Breast epithelium (tissue), 4 donors: Measurements from ENCODE around the gene USP10. TPM values are rescaled to one million over a fixed set of nuclear protein-coding genes. Genes with fewer than 3 reads are reported as not detected.

Experiments used
- DNase-seq, 2 donors: peaks; one replicate each; pipeline ENCODE4 v3.0.0-alpha.2; 2019; ENCODE audit warnings: low spot score in 2 of 2
- H3K27ac ChIP-seq, 2 donors: fragments of 200-600 bp; sonication (generic) in 1 of 2; one replicate each; pipeline ENCODE4 v1.5.1; 2016 to 2019; ENCODE audit warnings: mild to moderate bottlenecking in 1 of 2
- H3K27me3 ChIP-seq, 2 donors: fragments of 200-600 bp; sonication (generic) in 1 of 2; one replicate each; pipeline versions ENCODE4 v1.5.1 to v1.6.0; 2017 to 2019; ENCODE audit warnings: control low read depth in 1 of 2, mild to moderate bottlenecking in 1 of 2
- H3K36me3 ChIP-seq: fragments of 200-600 bp; one replicate; pipeline ENCODE4 v1.5.1; 2019
- H3K4me1 ChIP-seq, 2 donors: fragments of 200-600 bp; sonication (generic); one replicate each; pipeline ENCODE4 v1.5.1; 2016 to 2019; ENCODE audit warnings: control low read depth in 1 of 2
- H3K4me3 ChIP-seq, 3 donors: fragments of 200-600 bp; sonication (generic); 1 replicate in 2 of 3; 2 replicates in 1 of 3; pipeline ENCODE4 v1.5.1; 2016 to 2019; ENCODE audit warnings: mild to moderate bottlenecking in 3 of 3, moderate library complexity in 2 of 3
- H3K9me3 ChIP-seq, 2 donors: fragments of 200-600 bp; sonication (generic) in 1 of 2; one replicate each; pipeline ENCODE4 v1.5.1; 2016 to 2019; ENCODE audit warnings: control low read depth in 1 of 2
- CTCF ChIP-seq, 3 donors: fragments of 450-650 bp; IDR thresholded peaks; one replicate each; pipeline ENCODE4 v1.5.1; 2016 to 2017; ENCODE audit warnings: antibody characterized with exemption in 3 of 3, mild to moderate bottlenecking in 3 of 3, moderate library complexity in 3 of 3
- POLR2A ChIP-seq: fragments of 450-650 bp; IDR thresholded peaks from one replicate; pipeline ENCODE4 v1.6.1; 2016; ENCODE audit warnings: antibody characterized with exemption, mild to moderate bottlenecking, moderate library complexity
- POLR2AphosphoS5 ChIP-seq, 3 donors: sonication (generic); formaldehyde crosslinking; IDR thresholded peaks; one replicate each; pipeline ENCODE4 v1.6.1; 2017; ENCODE audit warnings: antibody characterized with exemption in 3 of 3
- intact Hi-C: fragments of 100-400 bp; cut with DNase I; formaldehyde crosslinking; loops from one replicate; pipeline ENCODE4 v1.15.1; 2023; ENCODE audit warnings: low total_unique reads
- total RNA-seq, 3 donors: library from RNA; depleted of rRNA; stranded (reverse); fragments of >200 nt; gene quantifications; one replicate each; pipeline ENCODE4 v1.1.0, GENCODE V29; 2016

The USP10 gene
- total RNA-seq, 3 donors from 2014 or later, result 30.4 to 70.8 (median 51.5) TPM

GRCh38 chr16:84699147-84699711, 571 bp upstream of the USP10 start:
- intact Hi-C loops, result no loop called here
- H3K9me3 ChIP-seq, result no peaks in the 10 kb centered on the region
- H3K36me3 ChIP-seq, result no peaks in the 10 kb centered on the region
- no peak for TF ChIP-seq CTCF (IDR thresholded peaks at IDR 0.05)
- TF ChIP-seq POLR2A, result no peak
- no peak for TF ChIP-seq POLR2AphosphoS5 (IDR thresholded peaks at IDR 0.05)
- H3K27me3 ChIP-seq, result no peaks in the 10 kb centered on the region
- no peak for DNase-seq
- H3K4me3 ChIP-seq, result peak overlapping the region; percentile 95 to 100 (median 99)
- H3K4me1 ChIP-seq, result peaks cover 5 to 9% of the 10 kb centered on the region in 2 donors
- H3K27ac ChIP-seq, result peak overlapping the region in 1 of 2 donors; percentile 96

GRCh38 chr16:84700446-84701300, 873 bp downstream of the USP10 start:
- no peak for TF ChIP-seq CTCF (IDR thresholded peaks at IDR 0.05)
- TF ChIP-seq POLR2A, result no peak
- no peak for TF ChIP-seq POLR2AphosphoS5 (IDR thresholded peaks at IDR 0.05)
- no peak for DNase-seq
- Histone ChIP-seq H3K4me1 (peaks cover 5 to 11% of the 10 kb centered on the region in 2 donors), H3K36me3 (no peaks in the 10 kb centered on the region), H3K9me3 (no peaks in the 10 kb centered on the region), H3K27me3 (no peaks in the 10 kb centered on the region), H3K27ac (peak overlapping the region; percentile 89 to 96), H3K4me3 (peak overlapping the region; percentile 95 to 100 (median 99))
- intact Hi-C loops, result no loop called here

GRCh38 chr16:84703681-84704080, 3.9 kb downstream of the USP10 start:
- peaks cover 5 to 11% of the 10 kb centered on the region in 2 donors for H3K4me1 ChIP-seq
- DNase-seq, result no peak
- intact Hi-C loops, result no loop called here
- no peaks in the 10 kb centered on the region for H3K27me3 ChIP-seq
- TF ChIP-seq POLR2A, result no peak
- TF ChIP-seq CTCF (IDR thresholded peaks at IDR 0.05), result no peak
- TF ChIP-seq POLR2AphosphoS5 (IDR thresholded peaks at IDR 0.05), result no peak
- no peak overlapping the region for H3K27ac ChIP-seq
- H3K9me3 ChIP-seq, result no peaks in the 10 kb centered on the region
- H3K36me3 ChIP-seq, result no peaks in the 10 kb centered on the region
- H3K4me3 ChIP-seq, result no peak overlapping the region

- no peaks in the 10 kb centered on the region for H3K27me3 ChIP-seq
- no peak for DNase-seq
- no peak overlapping the region for H3K4me3 ChIP-seq
- TF ChIP-seq POLR2AphosphoS5 (IDR thresholded peaks at IDR 0.05) (no peak), CTCF (IDR thresholded peaks at IDR 0.05) (no peak), POLR2A (no peak)
- intact Hi-C loops, result no loop called here
- H3K27ac ChIP-seq, result no peak overlapping the region
- H3K36me3 ChIP-seq, result no peaks in the 10 kb centered on the region
- peaks cover 2 to 11% of the 10 kb centered on the region in 2 donors for H3K4me1 ChIP-seq
- H3K9me3 ChIP-seq, result no peaks in the 10 kb centered on the region
Measured at GRCh38 chr16:84704253-84704652, 4.5 kb downstream of the USP10 start.

GRCh38 chr16:84706856-84707255, 7.1 kb downstream of the USP10 start:
- DNase-seq, result no peak
- H3K36me3 ChIP-seq, result no peaks in the 10 kb centered on the region
- H3K4me3 ChIP-seq, result no peak overlapping the region
- no peaks in the 10 kb centered on the region for H3K9me3 ChIP-seq
- no peak for TF ChIP-seq CTCF (IDR thresholded peaks at IDR 0.05)
- no peak overlapping the region for H3K27ac ChIP-seq
- intact Hi-C loops, result loop anchor here (5.0 kb wide), 1 partner anchor 945 kb away; no protein-coding TSS in a partner anchor
- no peaks in the 10 kb centered on the region for H3K27me3 ChIP-seq
- peaks cover 0 to 11% of the 10 kb centered on the region in 2 donors for H3K4me1 ChIP-seq
